H54 (cell line): ENCODE measurements around the gene YY1.

ENCODE experiments used
- DNase-seq: peaks from one replicate; pipeline ENCODE4 v3.0.0; 2011; ENCODE audit warnings: low spot score, mixed read lengths; ENCODE audit not compliant: insufficient read length
- FAIRE-seq: peaks from 3 replicates; lab custom pipeline; 2011; peaks lifted over from hg19 to GRCh38; lab: Jason Lieb, UNC
- POLR2A ChIP-seq: IDR thresholded peaks from 2 replicates; pipeline ENCODE4 v1.6.1; 2011; ENCODE audit warnings: low read depth, mild to moderate bottlenecking, low read length

Gene YY1

GRCh38 chr14:100322138-100322957 lies 83.4 kb downstream of the YY1 start:
- DNase-seq (no peak), FAIRE-seq (no peak)

GRCh38 chr14:100323121-100323941 lies 84.4 kb downstream of the YY1 start, which contains the start of gene SLC25A47:
TSS of gene SLC25A47 (plus strand) at chr14:100323339. CDS start at chr14:100323415, 76 bp downstream.
- TF ChIP-seq POLR2A = no peak
- FAIRE-seq (no peak), DNase-seq (no peak)

More at GRCh38 chr14:100322138-100322957, 83.4 kb downstream of the YY1 start:
- TF ChIP-seq POLR2A = no peak

GRCh38 chr14:100323942-100324307 lies 85.0 kb downstream of the YY1 start:
- TF ChIP-seq POLR2A = no peak
- DNase-seq (no peak), FAIRE-seq (no peak)

- no peak for FAIRE-seq
Measured at GRCh38 chr14:100325231-100325632, 86.3 kb downstream of the YY1 start.

GRCh38 chr14:100325958-100326357 lies 87.0 kb downstream of the YY1 start:
- no peak for DNase-seq
- FAIRE-seq = no peak
- no peak for TF ChIP-seq POLR2A

More at GRCh38 chr14:100325231-100325632, 86.3 kb downstream of the YY1 start:
- TF ChIP-seq POLR2A = no peak
- no peak for DNase-seq

- DNase-seq (no peak), FAIRE-seq (no peak)
- no peak for TF ChIP-seq POLR2A
Measured at GRCh38 chr14:100327128-100327527, 88.2 kb downstream of the YY1 start.

- FAIRE-seq (no peak), DNase-seq (no peak)
- TF ChIP-seq POLR2A = no peak
Measured at GRCh38 chr14:100328495-100329163, 89.7 kb downstream of the YY1 start.

GRCh38 chr14:100329233-100330006 lies 90.5 kb downstream of the YY1 start:
- TF ChIP-seq POLR2A = no peak
- FAIRE-seq (no peak), DNase-seq (no peak)

- no peak for TF ChIP-seq POLR2A
- FAIRE-seq (no peak), DNase-seq (no peak)
Measured at GRCh38 chr14:100330007-100330344, 91.0 kb downstream of the YY1 start.

GRCh38 chr14:100330388-100330931 lies 91.5 kb downstream of the YY1 start:
- no peak for FAIRE-seq
- no peak for TF ChIP-seq POLR2A
- no peak for DNase-seq

- no peak for DNase-seq
- no peak for FAIRE-seq
- no peak for TF ChIP-seq POLR2A
Measured at GRCh38 chr14:100332071-100332639, 93.2 kb downstream of the YY1 start.
